HG02642 (cell line): ENCODE measurements around the gene RTP3.
"Not testable (repeated sequence)": the region's sequence is repeated elsewhere in the genome, so short reads cannot be mapped to it uniquely, and the experiment has no call there.

Experiments used
- ATAC-seq: cut with Tn5 transposase; IDR thresholded peaks from one replicate; pipeline ENCODE4 v1.9.1; 2021; ENCODE audit warnings: mild to moderate bottlenecking; ENCODE audit not compliant: unreplicated experiment, poor library complexity

Gene RTP3

GRCh38 chr3:46542344-46542743 is 44.6 kb downstream of the RTP3 start:
- no peak for ATAC-seq

DNA sequence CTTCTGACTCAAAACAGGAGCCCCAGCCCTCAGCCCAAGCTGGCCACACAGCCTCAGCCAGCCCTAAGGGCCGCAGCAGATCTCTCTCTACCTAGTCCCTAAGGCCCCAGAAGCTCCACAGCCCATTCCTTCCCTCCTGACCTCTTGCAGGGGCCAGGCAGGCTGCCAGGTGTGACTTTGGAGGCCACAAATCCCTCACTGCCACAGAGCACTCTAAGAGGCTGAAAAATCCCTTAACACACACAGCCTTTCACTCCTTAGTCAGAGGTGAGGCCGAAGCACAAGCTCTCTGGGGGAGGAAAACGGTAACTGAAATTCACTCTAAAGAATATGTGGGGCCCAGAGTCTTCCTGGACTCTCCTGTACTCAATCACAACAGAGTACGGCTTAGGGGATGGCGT is 45.0 kb downstream of the RTP3 start:
- no peak for ATAC-seq

- ATAC-seq: no peak
Measured at GRCh38 chr3:46544771-46545503, 47.2 kb downstream of the RTP3 start.

- ATAC-seq: no peak
Measured at GRCh38 chr3:46545818-46546630, 48.2 kb downstream of the RTP3 start.

- no peak for ATAC-seq
Measured at GRCh38 chr3:46546896-46547440, 49.2 kb downstream of the RTP3 start.

DNA sequence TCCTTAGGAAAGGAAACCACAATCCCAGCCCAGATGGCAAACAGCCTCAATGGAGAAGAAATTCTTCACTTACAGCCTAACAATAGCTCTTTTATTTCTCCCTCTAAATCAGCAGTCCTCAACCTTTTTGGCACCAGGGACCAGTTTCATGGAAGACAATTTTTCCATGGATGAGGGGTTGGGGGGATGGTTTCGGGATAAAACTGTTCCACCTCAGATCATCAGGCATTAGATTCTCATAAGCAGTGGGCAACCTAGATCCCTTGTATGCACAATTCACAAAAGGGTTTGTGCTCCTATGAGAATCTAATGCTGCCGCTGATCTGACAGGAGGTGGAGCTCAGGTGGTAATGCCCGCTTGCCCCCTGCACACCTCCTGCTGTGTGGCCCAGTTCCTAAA is 50.8 kb downstream of the RTP3 start:
- not testable (repeated sequence) for ATAC-seq

GRCh38 chr3:46549408-46549904 is 51.7 kb downstream of the RTP3 start:
- no peak for ATAC-seq

GRCh38 chr3:46549989-46550388 is 52.2 kb downstream of the RTP3 start:
- no peak for ATAC-seq
